Activated naive CD8-positive, alpha-beta T cell treated with anti-CD3 and anti-CD28 coated beads, Interleukin-2, amount 50 U/mL, for 24 hours (primary cell): ENCODE data around the gene SPTB.

ENCODE experiments used
- ATAC-seq: fragments of 150-1000 bp; cut with Tn5 transposase; one replicate; pipeline ENCODE4 v1.10.0; 2021
- DNase-seq: peaks from one replicate; pipeline ENCODE4 v3.0.0; 2021
- H3K27ac Mint-ChIP-seq: one replicate; pipeline ENCODE4 v1.8.0; 2021; ENCODE audit warnings: mild to moderate bottlenecking, mixed read lengths
- H3K27me3 Mint-ChIP-seq: one replicate; pipeline ENCODE4 v1.8.0; 2021; ENCODE audit warnings: mixed read lengths
- H3K36me3 Mint-ChIP-seq: one replicate; pipeline ENCODE4 v1.8.0; 2021; ENCODE audit warnings: low read depth, mixed read lengths
- H3K4me1 Mint-ChIP-seq: one replicate; pipeline ENCODE4 v1.8.0; 2021; ENCODE audit warnings: mixed read lengths
- H3K4me3 Mint-ChIP-seq: one replicate; pipeline ENCODE4 v1.8.0; 2021; ENCODE audit warnings: mild to moderate bottlenecking, moderate library complexity, mixed read lengths
- H3K9me3 Mint-ChIP-seq: one replicate; pipeline ENCODE4 v1.8.0; 2021; ENCODE audit warnings: mixed read lengths

SPTB gene

GRCh38 chr14:64848239-64848638 is 31.5 kb downstream of the SPTB start:
- H3K27me3 Mint-ChIP-seq = peaks cover 11% of the 10 kb centered on the region
- peaks cover 7% of the 10 kb centered on the region for H3K4me1 Mint-ChIP-seq
- no peaks in the 10 kb centered on the region for H3K36me3 Mint-ChIP-seq
- H3K27ac Mint-ChIP-seq = no peak overlapping the region
- no peaks in the 10 kb centered on the region for H3K9me3 Mint-ChIP-seq
- H3K4me3 Mint-ChIP-seq = no peak overlapping the region
- ATAC-seq (no peak), DNase-seq (no peak)

DNA sequence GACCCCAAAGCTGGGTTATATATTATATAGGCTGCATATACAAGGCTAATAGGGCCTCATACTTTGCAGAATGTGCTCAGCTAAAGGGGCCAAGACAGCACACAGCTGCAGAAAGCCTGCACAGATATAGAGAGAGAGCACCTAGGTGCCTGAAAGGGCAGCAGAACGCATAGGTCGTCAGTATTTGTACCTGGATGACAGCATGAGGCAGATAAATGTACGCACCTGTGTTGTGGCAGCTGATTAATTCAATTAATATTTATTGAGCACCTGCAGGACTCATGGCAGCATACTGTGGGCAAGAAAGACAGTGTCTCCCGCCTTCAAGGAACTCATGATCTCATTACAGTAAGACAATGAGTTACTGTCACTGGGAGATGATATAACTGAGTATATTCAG is 33.4 kb downstream of the SPTB start:
- ATAC-seq (no peak), DNase-seq (no peak)
- H3K4me3 Mint-ChIP-seq = no peak overlapping the region
- H3K27ac Mint-ChIP-seq = no peak overlapping the region
- no peaks in the 10 kb centered on the region for H3K9me3 Mint-ChIP-seq
- H3K27me3 Mint-ChIP-seq = peaks cover 10% of the 10 kb centered on the region
- no peaks in the 10 kb centered on the region for H3K36me3 Mint-ChIP-seq
- peaks cover 7% of the 10 kb centered on the region for H3K4me1 Mint-ChIP-seq

GRCh38 chr14:64845878-64846277 is 33.8 kb downstream of the SPTB start:
- Mint-ChIP-seq H3K4me3 (no peak overlapping the region), H3K36me3 (no peaks in the 10 kb centered on the region), H3K4me1 (peaks cover 7% of the 10 kb centered on the region), H3K9me3 (no peaks in the 10 kb centered on the region), H3K27me3 (peaks cover 13% of the 10 kb centered on the region), H3K27ac (no peak overlapping the region)
- ATAC-seq = no peak
- DNase-seq = no peak

GRCh38 chr14:64844969-64845536 is 34.7 kb downstream of the SPTB start:
- DNase-seq = no peak
- Mint-ChIP-seq H3K27me3 (peaks cover 13% of the 10 kb centered on the region), H3K9me3 (no peaks in the 10 kb centered on the region)

DNA sequence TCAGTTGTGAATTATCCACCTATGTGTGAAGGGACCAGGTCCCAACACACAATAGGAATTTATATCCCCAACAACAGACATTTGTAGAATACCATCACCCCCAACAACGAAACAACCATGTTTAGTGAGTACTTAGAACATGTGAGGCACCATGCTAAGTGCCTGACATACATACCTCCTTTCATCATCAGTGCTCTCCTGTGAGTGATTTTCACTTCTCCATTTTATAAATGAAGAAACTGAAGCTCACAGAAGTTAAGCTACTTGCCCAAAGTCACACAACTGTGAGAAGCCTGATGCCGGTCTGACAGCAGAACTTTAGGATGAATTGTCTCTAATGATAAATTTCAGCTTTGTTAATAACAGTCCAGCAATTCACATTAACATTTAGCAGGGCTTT is 35.4 kb downstream of the SPTB start:
- Mint-ChIP-seq H3K4me1 (peaks cover 7% of the 10 kb centered on the region), H3K27ac (no peak overlapping the region), H3K27me3 (peaks cover 13% of the 10 kb centered on the region), H3K36me3 (no peaks in the 10 kb centered on the region), H3K9me3 (no peaks in the 10 kb centered on the region), H3K4me3 (no peak overlapping the region)
- DNase-seq = no peak
- no peak for ATAC-seq

More at GRCh38 chr14:64844969-64845536, 34.7 kb downstream of the SPTB start:
- no peaks in the 10 kb centered on the region for H3K36me3 Mint-ChIP-seq
- peaks cover 7% of the 10 kb centered on the region for H3K4me1 Mint-ChIP-seq
- no peak overlapping the region for H3K27ac Mint-ChIP-seq
- ATAC-seq = no peak
- no peak overlapping the region for H3K4me3 Mint-ChIP-seq

GRCh38 chr14:64843548-64843947 is 36.2 kb downstream of the SPTB start:
- Mint-ChIP-seq H3K4me1 (peaks cover 7% of the 10 kb centered on the region), H3K9me3 (no peaks in the 10 kb centered on the region), H3K36me3 (no peaks in the 10 kb centered on the region), H3K27ac (no peak overlapping the region), H3K4me3 (no peak overlapping the region), H3K27me3 (peaks cover 16% of the 10 kb centered on the region)
- DNase-seq (no peak), ATAC-seq (no peak)

DNA sequence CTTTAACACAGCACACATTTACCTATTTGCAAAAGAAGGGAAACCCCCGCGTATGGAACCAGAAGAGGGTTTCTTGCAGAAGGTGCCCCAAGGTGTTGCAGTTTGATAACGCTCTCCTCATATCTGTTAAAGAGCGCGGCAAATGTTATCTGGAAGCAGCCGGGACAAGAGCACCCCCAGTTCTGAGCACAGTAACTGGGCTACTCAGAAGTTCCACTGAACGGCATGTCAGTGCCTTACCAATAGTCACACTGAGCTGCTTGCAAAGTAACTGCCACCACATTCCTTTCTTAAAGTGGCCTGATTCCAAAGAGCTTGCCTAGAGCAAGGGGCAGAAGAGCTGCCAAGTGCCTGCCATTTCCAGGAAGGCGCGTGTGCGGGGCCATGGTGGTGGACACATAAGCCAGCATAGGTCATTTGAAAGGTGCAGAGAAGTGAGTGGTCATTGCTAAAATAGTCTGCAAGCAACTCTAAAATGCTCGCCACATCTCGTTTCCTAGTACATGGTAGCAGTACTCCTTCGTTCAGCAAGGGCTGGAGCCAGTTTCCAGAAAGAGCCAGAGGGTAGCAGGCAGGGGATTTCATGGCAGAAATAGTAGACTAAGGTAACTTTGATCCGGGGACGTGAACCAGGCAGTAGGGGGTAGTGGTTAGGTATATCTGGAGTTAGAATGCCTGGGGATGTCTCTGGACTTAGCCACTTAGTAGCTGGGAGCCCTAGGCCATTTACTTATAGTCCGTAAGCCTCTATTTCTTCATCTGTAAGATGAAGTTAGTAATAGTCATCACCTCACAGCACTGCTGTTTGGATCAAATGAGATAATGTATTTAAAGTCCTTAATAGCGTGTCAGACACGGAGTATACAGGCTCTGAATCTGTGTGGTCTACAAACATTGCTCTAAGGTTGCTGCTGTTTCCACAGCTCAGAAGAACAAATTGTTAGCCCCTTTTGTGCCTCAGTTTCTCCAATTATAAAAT is 37.6 kb downstream of the SPTB start:
- Mint-ChIP-seq H3K36me3 (no peaks in the 10 kb centered on the region), H3K27ac (no peak overlapping the region), H3K4me1 (no peaks in the 10 kb centered on the region), H3K4me3 (no peak overlapping the region), H3K27me3 (peaks cover 14% of the 10 kb centered on the region), H3K9me3 (no peaks in the 10 kb centered on the region)
- ATAC-seq (no peak), DNase-seq (no peak)

GRCh38 chr14:64841121-64841651 is 38.5 kb downstream of the SPTB start:
- ATAC-seq (no peak), DNase-seq (no peak)
- H3K36me3 Mint-ChIP-seq = no peaks in the 10 kb centered on the region
- H3K27me3 Mint-ChIP-seq = peaks cover 14% of the 10 kb centered on the region
- H3K27ac Mint-ChIP-seq = no peak overlapping the region
- H3K4me1 Mint-ChIP-seq = no peaks in the 10 kb centered on the region
- H3K4me3 Mint-ChIP-seq = no peak overlapping the region
- H3K9me3 Mint-ChIP-seq = no peaks in the 10 kb centered on the region

GRCh38 chr14:64838656-64839055 is 41.1 kb downstream of the SPTB start:
- DNase-seq (no peak), ATAC-seq (no peak)
- no peaks in the 10 kb centered on the region for H3K4me1 Mint-ChIP-seq
- peaks cover 13% of the 10 kb centered on the region for H3K27me3 Mint-ChIP-seq
- H3K36me3 Mint-ChIP-seq = no peaks in the 10 kb centered on the region
- no peaks in the 10 kb centered on the region for H3K9me3 Mint-ChIP-seq
- H3K4me3 Mint-ChIP-seq = no peak overlapping the region
- H3K27ac Mint-ChIP-seq = no peak overlapping the region

DNA sequence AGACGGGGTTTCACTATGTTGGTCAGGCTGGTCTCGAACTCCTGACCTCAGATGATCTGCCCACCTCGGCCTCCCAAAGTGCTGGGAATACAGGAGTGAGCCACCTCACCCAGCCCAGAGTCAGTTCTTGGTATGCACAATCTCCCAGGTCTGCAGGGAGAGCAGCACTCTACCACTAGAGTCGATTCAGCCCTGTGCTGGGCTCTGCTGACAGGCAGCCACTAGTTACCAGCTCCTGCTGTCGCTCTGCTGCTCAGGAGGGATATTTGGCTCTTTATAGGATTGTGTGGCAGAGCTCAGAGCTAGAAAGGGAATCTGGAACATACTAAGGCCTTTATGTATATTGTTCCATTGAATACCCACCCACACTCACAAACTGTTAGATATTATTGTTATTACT is 44.3 kb downstream of the SPTB start:
- Mint-ChIP-seq H3K36me3 (no peaks in the 10 kb centered on the region), H3K27me3 (peaks cover 6% of the 10 kb centered on the region), H3K27ac (no peak overlapping the region), H3K4me3 (no peak overlapping the region), H3K9me3 (no peaks in the 10 kb centered on the region), H3K4me1 (no peaks in the 10 kb centered on the region)
- DNase-seq (no peak), ATAC-seq (no peak)

DNA sequence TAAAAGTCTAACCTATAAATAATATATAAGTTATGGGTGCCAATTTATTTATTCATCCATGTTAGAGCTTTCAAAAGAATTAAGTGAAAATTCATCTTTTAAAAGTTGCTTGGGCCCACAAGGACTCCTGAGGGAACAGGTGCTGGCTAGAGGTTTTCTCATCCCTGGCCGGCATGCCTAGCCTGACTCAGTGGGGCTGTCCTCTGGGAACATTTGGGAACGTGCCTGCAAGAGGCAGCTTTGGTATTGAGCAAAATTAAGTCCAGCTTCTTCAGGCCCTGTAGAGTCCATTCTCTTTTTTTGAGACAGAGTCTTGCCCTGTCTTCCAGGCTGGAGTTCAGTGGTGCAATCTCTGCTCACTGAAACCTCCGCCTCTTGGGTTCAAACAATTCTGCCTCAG is 44.7 kb downstream of the SPTB start:
- Mint-ChIP-seq H3K4me3 (no peak overlapping the region), H3K36me3 (no peaks in the 10 kb centered on the region), H3K27ac (no peak overlapping the region), H3K9me3 (no peaks in the 10 kb centered on the region), H3K27me3 (peaks cover 6% of the 10 kb centered on the region), H3K4me1 (no peaks in the 10 kb centered on the region)
- ATAC-seq (no peak), DNase-seq (no peak)

GRCh38 chr14:64831419-64831818 is 48.3 kb downstream of the SPTB start:
- DNase-seq (no peak), ATAC-seq (no peak)
- Mint-ChIP-seq H3K27ac (no peak overlapping the region), H3K9me3 (no peaks in the 10 kb centered on the region), H3K4me3 (no peak overlapping the region), H3K36me3 (no peaks in the 10 kb centered on the region), H3K4me1 (no peaks in the 10 kb centered on the region), H3K27me3 (no peaks in the 10 kb centered on the region)

DNA sequence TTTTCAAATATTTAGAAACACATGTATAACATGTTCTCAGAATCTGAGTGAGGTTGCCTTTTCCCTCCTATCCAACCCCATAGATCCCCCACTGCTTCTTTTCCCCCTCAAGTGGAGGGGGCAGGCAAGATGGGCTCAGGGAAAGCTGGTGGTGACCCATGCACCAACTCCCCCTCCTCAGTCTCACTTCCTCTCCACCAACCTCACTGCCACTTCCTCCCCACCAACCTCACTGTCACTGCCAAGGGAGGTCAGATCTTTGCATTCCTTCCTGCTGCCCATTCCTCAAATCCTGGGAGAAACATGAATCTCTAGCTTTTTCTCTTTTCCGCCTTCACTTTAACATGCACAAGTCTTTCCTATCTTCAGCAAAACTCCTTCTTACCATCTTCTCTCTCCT is 48.7 kb downstream of the SPTB start:
- no peaks in the 10 kb centered on the region for H3K4me1 Mint-ChIP-seq
- no peak for ATAC-seq
- no peak overlapping the region for H3K4me3 Mint-ChIP-seq
- H3K27me3 Mint-ChIP-seq = no peaks in the 10 kb centered on the region
- H3K36me3 Mint-ChIP-seq = no peaks in the 10 kb centered on the region
- no peak for DNase-seq
- no peak overlapping the region for H3K27ac Mint-ChIP-seq
- H3K9me3 Mint-ChIP-seq = no peaks in the 10 kb centered on the region

DNA sequence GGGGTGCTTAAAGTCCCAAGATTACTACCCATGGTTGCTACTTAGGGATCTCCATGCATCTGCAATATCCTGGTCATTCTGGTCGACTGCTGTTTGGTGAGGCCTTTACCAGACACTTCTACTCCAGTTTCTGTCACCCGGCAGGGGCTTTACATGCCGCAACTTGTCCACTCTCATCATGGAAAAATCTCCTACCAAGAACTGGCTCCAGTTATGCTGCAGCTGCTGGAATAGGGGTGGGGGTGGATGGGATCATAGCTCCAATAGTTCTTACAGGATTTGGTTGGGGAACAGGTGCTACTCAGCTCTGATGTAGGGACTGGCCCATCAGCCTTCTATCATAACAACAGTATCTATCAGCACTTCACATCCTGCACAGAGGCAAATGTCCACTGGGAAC is 51.6 kb downstream of the SPTB start:
- no peaks in the 10 kb centered on the region for H3K4me1 Mint-ChIP-seq
- no peak overlapping the region for H3K4me3 Mint-ChIP-seq
- DNase-seq = no peak
- no peaks in the 10 kb centered on the region for H3K36me3 Mint-ChIP-seq
- ATAC-seq = no peak
- H3K9me3 Mint-ChIP-seq = no peaks in the 10 kb centered on the region
- peaks cover 8% of the 10 kb centered on the region for H3K27me3 Mint-ChIP-seq
- no peak overlapping the region for H3K27ac Mint-ChIP-seq

DNA sequence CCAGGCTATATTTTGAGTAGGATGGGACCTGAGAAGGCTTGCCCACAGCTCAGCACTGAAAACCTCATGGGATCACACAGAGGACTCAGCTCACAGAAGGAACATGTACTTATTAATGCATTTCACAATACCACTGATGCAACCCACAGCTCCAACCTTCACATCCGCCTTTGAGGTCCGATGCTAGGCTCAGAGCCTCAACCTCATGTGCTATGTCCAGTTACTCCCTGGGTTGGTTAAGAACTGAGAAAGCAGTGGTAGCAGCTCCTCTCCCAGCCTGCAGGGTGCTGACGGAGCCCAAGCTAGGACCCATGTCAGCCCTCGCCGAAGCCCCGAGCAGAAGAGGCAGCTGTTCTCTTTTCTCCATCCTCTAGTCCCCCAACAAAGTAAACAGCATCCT is 52.9 kb downstream of the SPTB start:
- Mint-ChIP-seq H3K27ac (no peak overlapping the region), H3K27me3 (peaks cover 8% of the 10 kb centered on the region), H3K36me3 (no peaks in the 10 kb centered on the region), H3K9me3 (no peaks in the 10 kb centered on the region), H3K4me1 (no peaks in the 10 kb centered on the region), H3K4me3 (no peak overlapping the region)
- ATAC-seq = no peak
- DNase-seq = no peak
